ENCODE data around the gene CCDC6.

- TF ChIP-seq FOXM1 (IDR thresholded peaks at IDR 0.05; ENCODE audit: borderline replicate concordance): no peak
- no peak for TF ChIP-seq CTBP1 (IDR thresholded peaks at IDR 0.05; ENCODE audit: borderline replicate concordance)
- TF ChIP-seq BHLHE40 (IDR thresholded peaks at IDR 0.05; ENCODE audit: borderline replicate concordance): no peak
- TF ChIP-seq TARDBP (IDR thresholded peaks at IDR 0.05): no peak
- TF ChIP-seq NFRKB (IDR thresholded peaks at IDR 0.05): no peak
- TF ChIP-seq ZNF384 (IDR thresholded peaks at IDR 0.05): no peak
- TF ChIP-seq ELF4 (IDR thresholded peaks at IDR 0.05): no peak
- TF ChIP-seq FOXA1 (IDR thresholded peaks at IDR 0.05): no peak
- no peak for TF ChIP-seq SUZ12 (IDR thresholded peaks at IDR 0.05)
These were observed 102.1 kb downstream of the CCDC6 start for GRCh38 chr10:59804220-59804619.

Data from HEK293T (cell line).